ENCODE measurements around the gene GDPGP1.

DNA sequence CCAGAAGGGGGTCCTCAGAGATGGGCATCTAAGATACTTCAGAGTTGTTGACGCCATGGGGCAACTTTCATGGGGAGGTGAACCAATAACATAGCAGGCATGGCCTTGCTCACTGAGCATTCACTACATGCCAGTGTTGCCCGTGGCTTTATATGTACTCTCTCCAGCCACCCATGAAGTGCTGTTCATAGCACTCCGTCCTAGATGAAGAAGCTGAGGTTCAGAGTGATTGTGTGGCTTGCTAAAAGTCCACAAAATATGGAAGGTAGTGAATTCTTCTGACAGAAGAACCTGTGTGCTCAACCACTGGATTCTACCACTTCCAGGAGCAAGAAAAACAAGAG, 42.7 kb upstream of the GDPGP1 start:
- TF ChIP-seq, protein P1, sequence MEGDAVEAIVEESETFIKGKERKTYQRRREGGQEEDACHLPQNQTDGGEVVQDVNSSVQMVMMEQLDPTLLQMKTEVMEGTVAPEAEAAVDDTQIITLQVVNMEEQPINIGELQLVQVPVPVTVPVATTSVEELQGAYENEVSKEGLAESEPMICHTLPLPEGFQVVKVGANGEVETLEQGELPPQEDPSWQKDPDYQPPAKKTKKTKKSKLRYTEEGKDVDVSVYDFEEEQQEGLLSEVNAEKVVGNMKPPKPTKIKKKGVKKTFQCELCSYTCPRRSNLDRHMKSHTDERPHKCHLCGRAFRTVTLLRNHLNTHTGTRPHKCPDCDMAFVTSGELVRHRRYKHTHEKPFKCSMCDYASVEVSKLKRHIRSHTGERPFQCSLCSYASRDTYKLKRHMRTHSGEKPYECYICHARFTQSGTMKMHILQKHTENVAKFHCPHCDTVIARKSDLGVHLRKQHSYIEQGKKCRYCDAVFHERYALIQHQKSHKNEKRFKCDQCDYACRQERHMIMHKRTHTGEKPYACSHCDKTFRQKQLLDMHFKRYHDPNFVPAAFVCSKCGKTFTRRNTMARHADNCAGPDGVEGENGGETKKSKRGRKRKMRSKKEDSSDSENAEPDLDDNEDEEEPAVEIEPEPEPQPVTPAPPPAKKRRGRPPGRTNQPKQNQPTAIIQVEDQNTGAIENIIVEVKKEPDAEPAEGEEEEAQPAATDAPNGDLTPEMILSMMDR (IDR thresholded peaks at IDR 0.05; ENCODE audit: poor library complexity, severe bottlenecking) = no peak
- TF ChIP-seq TAF1 (IDR thresholded peaks at IDR 0.05; ENCODE audit: low read depth) (no peak), EP300 (conservative IDR thresholded peaks at IDR 0.05; ENCODE audit: poor library complexity, severe bottlenecking) (no peak), RAD21 (conservative IDR thresholded peaks at IDR 0.05) (no peak), SMC3 (conservative IDR thresholded peaks at IDR 0.05; ENCODE audit: poor library complexity) (no peak)
- TF ChIP-seq, protein P2, sequence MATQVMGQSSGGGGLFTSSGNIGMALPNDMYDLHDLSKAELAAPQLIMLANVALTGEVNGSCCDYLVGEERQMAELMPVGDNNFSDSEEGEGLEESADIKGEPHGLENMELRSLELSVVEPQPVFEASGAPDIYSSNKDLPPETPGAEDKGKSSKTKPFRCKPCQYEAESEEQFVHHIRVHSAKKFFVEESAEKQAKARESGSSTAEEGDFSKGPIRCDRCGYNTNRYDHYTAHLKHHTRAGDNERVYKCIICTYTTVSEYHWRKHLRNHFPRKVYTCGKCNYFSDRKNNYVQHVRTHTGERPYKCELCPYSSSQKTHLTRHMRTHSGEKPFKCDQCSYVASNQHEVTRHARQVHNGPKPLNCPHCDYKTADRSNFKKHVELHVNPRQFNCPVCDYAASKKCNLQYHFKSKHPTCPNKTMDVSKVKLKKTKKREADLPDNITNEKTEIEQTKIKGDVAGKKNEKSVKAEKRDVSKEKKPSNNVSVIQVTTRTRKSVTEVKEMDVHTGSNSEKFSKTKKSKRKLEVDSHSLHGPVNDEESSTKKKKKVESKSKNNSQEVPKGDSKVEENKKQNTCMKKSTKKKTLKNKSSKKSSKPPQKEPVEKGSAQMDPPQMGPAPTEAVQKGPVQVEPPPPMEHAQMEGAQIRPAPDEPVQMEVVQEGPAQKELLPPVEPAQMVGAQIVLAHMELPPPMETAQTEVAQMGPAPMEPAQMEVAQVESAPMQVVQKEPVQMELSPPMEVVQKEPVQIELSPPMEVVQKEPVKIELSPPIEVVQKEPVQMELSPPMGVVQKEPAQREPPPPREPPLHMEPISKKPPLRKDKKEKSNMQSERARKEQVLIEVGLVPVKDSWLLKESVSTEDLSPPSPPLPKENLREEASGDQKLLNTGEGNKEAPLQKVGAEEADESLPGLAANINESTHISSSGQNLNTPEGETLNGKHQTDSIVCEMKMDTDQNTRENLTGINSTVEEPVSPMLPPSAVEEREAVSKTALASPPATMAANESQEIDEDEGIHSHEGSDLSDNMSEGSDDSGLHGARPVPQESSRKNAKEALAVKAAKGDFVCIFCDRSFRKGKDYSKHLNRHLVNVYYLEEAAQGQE (IDR thresholded peaks at IDR 0.05; ENCODE audit: borderline replicate concordance) = no peak

All from neural cell (in vitro differentiated cells).